ENCODE results near the gene MPL.

Gene MPL

DNA sequence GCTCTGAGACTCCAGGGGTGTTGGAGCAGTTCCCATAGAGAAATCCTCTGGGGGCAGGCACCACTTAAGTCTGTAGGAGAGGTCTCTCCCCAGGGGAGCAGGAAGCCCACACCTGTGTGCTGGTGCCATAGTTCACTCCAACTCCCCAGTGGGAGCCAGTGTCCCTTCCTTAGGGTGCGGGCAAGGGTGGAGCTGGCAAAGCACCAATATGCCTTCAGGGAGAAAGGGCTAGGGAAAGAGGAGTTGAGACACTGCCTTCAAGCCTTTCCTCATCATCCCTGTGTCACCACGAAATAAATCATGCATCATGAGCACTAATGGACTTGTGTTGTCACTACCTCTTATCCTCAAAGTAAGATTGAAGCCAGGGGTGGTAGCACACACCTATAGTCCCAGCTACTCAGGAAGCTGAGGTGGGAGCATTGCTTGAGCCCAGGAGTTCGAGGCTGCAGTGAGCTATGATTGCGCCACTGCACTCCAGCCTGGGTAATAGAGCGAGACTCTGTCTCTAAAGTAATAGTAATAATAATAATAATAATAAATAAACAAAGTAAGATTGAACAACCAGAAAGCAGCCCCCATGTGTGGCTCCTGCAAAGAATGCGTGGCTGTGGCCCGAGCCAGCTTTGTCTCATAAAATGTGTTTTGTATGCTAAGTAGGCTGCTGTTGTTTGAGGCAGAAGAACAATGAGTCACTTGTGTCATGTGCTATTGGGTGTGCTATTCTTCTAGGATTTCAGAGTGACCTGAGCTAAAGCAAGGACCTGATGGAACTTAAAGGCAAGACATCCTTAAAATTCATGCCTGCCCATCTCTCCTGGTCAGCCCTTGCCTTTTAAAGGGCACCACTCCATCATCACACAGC, 43.5 kb upstream of the MPL start:
- peak; percentile 29 for DNase-seq (ENCODE audit: low spot score)
- TF ChIP-seq, protein P1, sequence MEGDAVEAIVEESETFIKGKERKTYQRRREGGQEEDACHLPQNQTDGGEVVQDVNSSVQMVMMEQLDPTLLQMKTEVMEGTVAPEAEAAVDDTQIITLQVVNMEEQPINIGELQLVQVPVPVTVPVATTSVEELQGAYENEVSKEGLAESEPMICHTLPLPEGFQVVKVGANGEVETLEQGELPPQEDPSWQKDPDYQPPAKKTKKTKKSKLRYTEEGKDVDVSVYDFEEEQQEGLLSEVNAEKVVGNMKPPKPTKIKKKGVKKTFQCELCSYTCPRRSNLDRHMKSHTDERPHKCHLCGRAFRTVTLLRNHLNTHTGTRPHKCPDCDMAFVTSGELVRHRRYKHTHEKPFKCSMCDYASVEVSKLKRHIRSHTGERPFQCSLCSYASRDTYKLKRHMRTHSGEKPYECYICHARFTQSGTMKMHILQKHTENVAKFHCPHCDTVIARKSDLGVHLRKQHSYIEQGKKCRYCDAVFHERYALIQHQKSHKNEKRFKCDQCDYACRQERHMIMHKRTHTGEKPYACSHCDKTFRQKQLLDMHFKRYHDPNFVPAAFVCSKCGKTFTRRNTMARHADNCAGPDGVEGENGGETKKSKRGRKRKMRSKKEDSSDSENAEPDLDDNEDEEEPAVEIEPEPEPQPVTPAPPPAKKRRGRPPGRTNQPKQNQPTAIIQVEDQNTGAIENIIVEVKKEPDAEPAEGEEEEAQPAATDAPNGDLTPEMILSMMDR (conservative IDR thresholded peaks at IDR 0.05; ENCODE audit: low read depth) = no peak
- ChIA-PET CTCF (interaction anchor here (3.3 kb wide), 1 partner anchor 9 kb away, joined by 15 read pairs; the partner anchor contains the start of gene C1orf210), POLR2A (ENCODE audit: low non-redundant PET) (no interaction called here)
- 0 out of 2 replicates have a peak overlapping the region, but pooled peaks have one; percentile 7 for H3K27ac ChIP-seq

DNA sequence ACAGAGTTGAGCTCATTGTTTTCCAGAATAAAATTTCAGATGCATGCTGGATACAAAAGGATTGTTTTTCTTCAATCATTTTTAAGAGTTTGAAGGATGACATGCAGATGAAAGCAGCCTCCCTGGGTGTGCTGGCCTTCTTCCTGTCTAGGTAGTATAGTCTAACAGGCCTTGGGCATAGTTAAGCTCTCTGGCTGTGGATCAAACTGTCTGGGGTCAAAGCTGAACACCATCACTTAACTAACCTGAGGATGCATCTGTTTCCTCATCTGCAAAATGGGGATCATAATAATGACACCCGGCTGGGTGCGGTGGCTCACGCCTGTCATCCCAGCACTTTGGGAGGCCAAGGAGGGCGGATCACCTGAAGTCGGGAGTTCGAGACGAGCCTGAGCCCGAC, 42.9 kb upstream of the MPL start:
- CTCF ChIA-PET = interaction anchor here (3.3 kb wide), 1 partner anchor 10 kb away, joined by 15 read pairs; the partner anchor contains the start of gene C1orf210
- no peak for DNase-seq (ENCODE audit: low spot score)
- POLR2A ChIA-PET (ENCODE audit: low non-redundant PET) = no interaction called here
- TF ChIP-seq, protein P1 (conservative IDR thresholded peaks at IDR 0.05; ENCODE audit: low read depth) = no peak
- H3K27ac ChIP-seq = no peak overlapping the region

DNA sequence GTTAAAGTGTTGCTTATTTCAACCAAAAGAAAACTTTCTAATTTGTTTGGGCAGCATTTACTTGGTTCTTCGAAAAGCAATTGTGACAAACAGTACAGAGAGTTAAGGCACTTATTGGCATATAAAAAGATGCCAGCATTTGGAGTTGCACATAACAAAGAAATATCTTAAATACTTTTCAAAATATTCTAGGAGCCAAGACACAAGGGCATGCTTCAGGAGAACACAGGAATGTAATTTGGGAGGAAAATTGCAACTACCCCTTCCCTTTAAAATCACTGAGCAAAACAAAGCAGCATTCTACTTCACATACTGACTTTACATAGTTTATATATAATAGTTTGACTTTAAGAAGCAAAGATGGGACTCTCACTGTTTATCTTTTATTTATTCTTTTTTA, 41.4 kb upstream of the MPL start:
- POLR2A ChIA-PET (ENCODE audit: low non-redundant PET) = no interaction called here
- CTCF ChIA-PET = no interaction called here
- DNase-seq (ENCODE audit: low spot score) = no peak
- TF ChIP-seq, protein P1 (conservative IDR thresholded peaks at IDR 0.05; ENCODE audit: low read depth) = no peak
- H3K27ac ChIP-seq = no peak overlapping the region

DNA sequence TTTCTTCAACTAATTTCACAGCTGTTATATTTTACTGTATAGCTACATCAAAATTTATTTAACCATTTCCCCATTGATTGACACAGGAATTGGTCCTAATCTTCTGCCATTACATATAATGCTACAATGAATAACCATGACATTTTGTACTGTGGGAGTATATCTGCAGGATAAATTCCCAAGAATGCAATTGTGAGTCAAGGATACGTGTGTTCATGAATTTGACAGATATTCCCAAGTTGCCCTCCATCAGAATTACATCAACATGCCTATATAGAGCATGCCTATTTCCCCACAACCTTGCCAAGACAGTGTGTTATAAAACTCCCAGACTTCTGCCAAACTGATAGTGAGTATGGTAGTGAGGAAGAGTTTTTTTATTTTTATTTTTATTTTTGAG, 39.6 kb upstream of the MPL start:
- ChIA-PET POLR2A (ENCODE audit: low non-redundant PET) (no interaction called here), CTCF (interaction anchor here (0.6 kb wide), 1 partner anchor 72 kb away, joined by 7 read pairs; no protein-coding TSS in a partner anchor)
- DNase-seq (ENCODE audit: low spot score) = no peak
- H3K27ac ChIP-seq = no peak overlapping the region
- TF ChIP-seq, protein P1 (conservative IDR thresholded peaks at IDR 0.05; ENCODE audit: low read depth) = no peak

DNA sequence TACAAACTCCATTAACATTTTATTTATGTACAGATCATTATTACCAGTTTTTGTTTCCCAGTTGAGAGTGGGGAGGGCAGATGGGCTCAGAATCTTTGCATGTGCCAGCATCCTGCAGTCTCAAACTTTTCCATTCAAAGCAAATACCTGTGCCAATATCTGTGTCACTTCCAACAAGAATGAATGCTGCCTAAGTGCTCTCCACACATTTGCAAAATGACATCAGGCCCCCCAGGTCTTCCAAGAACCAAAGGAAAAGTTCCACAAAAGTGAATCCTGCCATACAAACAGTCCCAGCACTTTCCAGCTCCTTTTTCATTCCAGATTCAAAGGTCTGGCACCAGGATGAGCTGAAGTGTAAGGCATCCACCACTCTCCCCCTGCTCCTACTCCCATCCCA, 38.5 kb upstream of the MPL start:
- POLR2A ChIA-PET (ENCODE audit: low non-redundant PET) = no interaction called here
- CTCF ChIA-PET = interaction anchor here (0.6 kb wide), 1 partner anchor 36 kb away, joined by 3 read pairs; no protein-coding TSS in a partner anchor

DNA sequence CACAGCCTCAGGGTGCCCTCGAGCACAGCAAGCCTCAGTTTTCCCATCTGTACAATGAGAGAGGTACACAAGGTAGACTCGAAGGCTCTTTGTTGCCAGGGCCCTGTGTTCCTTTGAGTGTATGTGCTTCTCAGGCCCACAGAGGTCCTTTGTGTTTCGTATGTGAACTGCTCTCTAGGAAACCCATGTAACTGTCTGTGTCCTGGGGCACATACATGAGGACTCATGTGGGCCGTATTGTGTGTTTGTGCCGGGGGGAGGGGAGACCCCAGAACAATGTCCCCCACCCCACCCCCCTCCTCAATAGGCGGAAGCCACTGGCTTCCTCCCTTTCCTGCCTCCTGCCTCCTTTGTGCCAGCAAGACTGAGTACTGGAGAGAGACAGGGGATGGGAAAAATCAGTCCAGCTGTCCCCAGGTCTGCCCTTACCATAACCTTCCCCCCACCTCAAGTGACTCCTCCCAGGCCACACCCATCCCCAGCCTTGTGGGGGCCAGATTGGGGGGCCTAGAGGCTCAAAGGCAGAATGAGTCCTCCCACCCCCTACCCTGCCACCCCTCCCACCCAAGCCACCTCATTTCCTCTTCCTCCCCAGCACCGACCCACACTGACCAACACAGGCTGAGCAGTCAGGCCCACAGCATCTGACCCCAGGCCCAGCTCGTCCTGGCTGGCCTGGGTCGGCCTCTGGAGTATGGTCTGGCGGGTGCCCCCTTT, 37.1 kb upstream of the MPL start, which contains the start of gene TIE1:
TSS of gene TIE1 (plus strand) at position 605 of the 717 bp plus-strand sequence. CDS start at position 695, 90 bp downstream.
- POLR2A ChIA-PET (ENCODE audit: low non-redundant PET) = no interaction called here
- DNase-seq (ENCODE audit: low spot score) = no peak
- H3K27ac ChIP-seq = no peak within 1 kb of the TSS
- CTCF ChIA-PET = no interaction called here
- TF ChIP-seq, protein P1 (conservative IDR thresholded peaks at IDR 0.05; ENCODE audit: low read depth) = no peak

More for the DNA sequence above, 38.5 kb upstream of the MPL start:
- TF ChIP-seq, protein P1 (conservative IDR thresholded peaks at IDR 0.05; ENCODE audit: low read depth) = no peak
- no peak overlapping the region for H3K27ac ChIP-seq
- no peak for DNase-seq (ENCODE audit: low spot score)
